ENCODE results near the gene CACNA1A.

DNA sequence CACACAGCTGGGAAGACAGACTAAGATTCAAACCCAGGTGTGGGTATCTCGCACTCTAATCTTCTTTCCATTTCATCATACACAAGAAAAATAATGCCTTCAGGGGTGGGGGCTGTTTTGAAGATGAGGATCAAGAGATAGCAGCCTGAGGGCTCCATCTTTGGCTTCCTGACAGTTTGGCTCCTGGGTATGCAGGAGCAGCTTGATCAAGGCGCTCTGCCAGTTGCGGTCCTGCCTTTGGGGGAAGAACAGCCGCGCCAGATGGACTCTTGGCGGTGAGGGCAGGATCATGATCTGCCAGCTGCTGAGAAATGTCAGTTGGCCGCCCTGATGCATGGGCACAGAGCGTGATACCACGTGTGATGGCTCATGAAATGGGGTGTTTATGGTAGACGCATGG, 236.9 kb downstream of the CACNA1A start:
- TF ChIP-seq CTCF (IDR thresholded peaks at IDR 0.05) (no peak), POLR2AphosphoS5 (IDR thresholded peaks at IDR 0.05) (no peak), POLR2A (IDR thresholded peaks at IDR 0.05) (no peak), EP300 (IDR thresholded peaks at IDR 0.05) (no peak)
